HCT116 (cell line): ENCODE measurements around the gene SERPINE3. TPM values are rescaled to one million over a fixed set of nuclear protein-coding genes. Genes with fewer than 3 reads are reported as not detected.

Experiments
- ATAC-seq: fragments of 200-7000 bp; cut with Tn5 transposase; 2 replicates; pipeline ENCODE4 v1.9.1; 2020; ENCODE audit warnings: mild to moderate bottlenecking, moderate library complexity
- BruUV-seq: library from RNA; stranded (reverse); fragments of 400-500 nt; replicated peaks from 2 replicates; lab custom pipeline; 2021; lab: Mats Ljungman, UMichigan
- CTCF ChIA-PET: fragments of 300-600 bp; sonication (Branson Sonifier 250); formaldehyde crosslinking; loops from one replicate; lab custom pipeline; 2021; ENCODE audit warnings: antibody characterized with exemption; lab: Charles Lee
- POLR2A ChIA-PET: fragments of 300-600, 350-600 bp; sonication (Branson Sonifier 250); formaldehyde crosslinking; loops from one replicate; lab custom pipeline; 2021; ENCODE audit warnings: antibody characterized with exemption; lab: Charles Lee
- RAD21 ChIA-PET, 2 experiments: fragments of 300-600 bp; sonication (Branson Sonifier 250); formaldehyde crosslinking; loops; one replicate each; lab custom pipeline; 2023; ENCODE audit warnings: low total read pairs in 2 of 2; ENCODE audit not compliant: uncharacterized antibody in 2 of 2, unreplicated experiment in 2 of 2, low non-redundant PET in 1 of 2; lab: Charles Lee
- DNase-seq: peaks from one replicate; pipeline ENCODE4 v3.0.0-alpha.2; 2010; ENCODE audit warnings: low read depth, low spot score
- H2AFZ ChIP-seq: fragments of 200-600 bp; shearing (Covaris generic), sonication (generic); 2 replicates; pipeline ENCODE4 v1.6.1; 2017; ENCODE audit warnings: low read depth, mixed run types, mixed read lengths, antibody characterized with exemption, low read length; ENCODE audit not compliant: poor library complexity, severe bottlenecking
- H3K27ac ChIP-seq: 2 replicates; pipeline ENCODE4 v1.5.1; 2012; ENCODE audit warnings: low read depth, low read length
- H3K27me3 ChIP-seq: fragments of 200-600 bp; sonication (generic); 2 replicates; pipeline ENCODE4 v1.6.1; 2016; ENCODE audit warnings: mixed run types, low read length, mixed read lengths; ENCODE audit not compliant: insufficient read depth
- H3K36me3 ChIP-seq, 2 experiments: fragments of 200-500 bp in 1 of 2; fragments of 200-600 bp in 1 of 2; sonication (Bioruptor generic) in 1 of 2; sonication (generic) in 1 of 2; 2 replicates each; pipeline versions ENCODE4 v1.5.1 to v1.6.1; 2014 to 2016; ENCODE audit warnings: low read length in 2 of 2, inconsistent platforms in 1 of 2, mixed read lengths in 1 of 2, mixed run types in 1 of 2; ENCODE audit not compliant: insufficient read depth in 2 of 2, control insufficient read depth in 1 of 2
- H3K4me1 ChIP-seq, 2 experiments: fragments of 200-600 bp in 1 of 2; sonication (generic) in 1 of 2; 2 replicates each; pipeline versions ENCODE4 v1.5.1 to v1.6.1; 2012 to 2017; ENCODE audit warnings: low read length in 2 of 2, inconsistent platforms in 1 of 2, mild to moderate bottlenecking in 1 of 2, mixed read lengths in 1 of 2, mixed run types in 1 of 2, moderate library complexity in 1 of 2; ENCODE audit not compliant: insufficient read depth in 2 of 2, control insufficient read depth in 1 of 2
- H3K4me2 ChIP-seq: fragments of 200-600 bp; sonication (generic); 2 replicates; pipeline ENCODE4 v1.6.1; 2017; ENCODE audit warnings: mixed run types, low read length, mixed read lengths
- H3K4me3 ChIP-seq, 2 experiments: fragments of 200-600 bp in 1 of 2; sonication (generic) in 1 of 2; replicated peaks in 1 of 2; 2 replicates each; pipeline ENCODE4 v1.5.1; 2011 to 2016; ENCODE audit warnings: low read length in 2 of 2, control low read depth in 1 of 2, low read depth in 1 of 2, mild to moderate bottlenecking in 1 of 2, mixed read lengths in 1 of 2, mixed run types in 1 of 2
- H3K79me2 ChIP-seq: fragments of 200-600 bp; sonication (generic); 2 replicates; pipeline ENCODE4 v1.6.1; 2017; ENCODE audit warnings: mild to moderate bottlenecking, mixed run types, low read length, moderate library complexity, mixed read lengths; ENCODE audit not compliant: insufficient read depth
- H3K9ac ChIP-seq: fragments of 200-600 bp; sonication (generic); 2 replicates; pipeline ENCODE4 v1.6.1; 2016; ENCODE audit warnings: low read length, mixed read lengths
- H3K9me2 ChIP-seq: fragments of 200-600 bp; sonication (generic), shearing (Covaris generic); 2 replicates; pipeline ENCODE4 v1.6.1; 2017; ENCODE audit warnings: mixed run types, mild to moderate bottlenecking, moderate library complexity; ENCODE audit not compliant: insufficient read depth
- H3K9me3 ChIP-seq, 2 experiments: fragments of 200-500 bp in 1 of 2; fragments of 200-600 bp in 1 of 2; sonication (Bioruptor generic) in 1 of 2; sonication (generic) in 1 of 2; 2 replicates each; pipeline ENCODE4 v1.6.1; 2014 to 2017; ENCODE audit warnings: low read length in 2 of 2, mixed read lengths in 2 of 2, inconsistent platforms in 1 of 2, low read depth in 1 of 2, mild to moderate bottlenecking in 1 of 2, mixed run types in 1 of 2, moderate library complexity in 1 of 2; ENCODE audit not compliant: control insufficient read depth in 1 of 2, insufficient read depth in 1 of 2
- H4K20me1 ChIP-seq: fragments of 200-600 bp; sonication (generic), shearing (Covaris generic); 2 replicates; pipeline ENCODE4 v1.6.1; 2017; ENCODE audit warnings: mixed run types, mild to moderate bottlenecking, moderate library complexity; ENCODE audit not compliant: insufficient read depth
- ATF3 ChIP-seq: IDR thresholded peaks from 2 replicates; pipeline ENCODE4 v1.6.1; 2012
- CBX3 ChIP-seq: IDR thresholded peaks from 2 replicates; pipeline ENCODE4 v1.6.1; 2012; ENCODE audit warnings: low read depth
- CTCF ChIP-seq, 3 experiments: fragments of 200-600 bp in 1 of 3; sonication (generic) in 1 of 3; IDR thresholded peaks in 2 of 3; conservative IDR thresholded peaks in 1 of 3; 2 replicates each; pipeline ENCODE4 v1.5.1; 2012 to 2017; ENCODE audit warnings: low read depth in 2 of 3, low read length in 2 of 3, antibody characterized with exemption in 1 of 3, borderline replicate concordance in 1 of 3, control low read depth in 1 of 3, mild to moderate bottlenecking in 1 of 3, mixed read lengths in 1 of 3, mixed run types in 1 of 3, moderate library complexity in 1 of 3; ENCODE audit not compliant: insufficient read depth in 1 of 3
- ELF1 ChIP-seq: IDR thresholded peaks from 2 replicates; pipeline ENCODE4 v1.6.1; 2012; ENCODE audit warnings: low read depth, borderline replicate concordance
- MAX ChIP-seq: IDR thresholded peaks from 2 replicates; pipeline ENCODE4 v1.6.1; 2012
- POLR2A ChIP-seq: IDR thresholded peaks from 2 replicates; pipeline ENCODE4 v1.7.0; 2011; ENCODE audit warnings: borderline replicate concordance; ENCODE audit not compliant: insufficient read depth, insufficient read length; ENCODE audit errors: extremely low read depth
- RAD21 ChIP-seq: IDR thresholded peaks from 2 replicates; pipeline ENCODE4 v1.6.1; 2012; ENCODE audit warnings: low read depth, mild to moderate bottlenecking
- SIN3A ChIP-seq: IDR thresholded peaks from 2 replicates; pipeline ENCODE4 v1.6.1; 2012; ENCODE audit warnings: low read depth
- intact Hi-C: fragments of 100-400 bp; cut with micrococcal nuclease; formaldehyde crosslinking; loops from 2 replicates; pipeline ENCODE4 v1.10.0; 2022
- total RNA-seq: library from RNA; stranded (reverse); gene quantifications from one replicate; pipeline ENCODE4 v1.2.1, GENCODE V29; 2021; ENCODE audit not compliant: unreplicated experiment

SERPINE3 gene
- total RNA-seq, 1 experiment from 2014 or later = not detected

- ChIA-PET CTCF (no interaction called here), POLR2A (no interaction called here), RAD21 (no interaction called here)
- Histone ChIP-seq H3K36me3 (no peaks in the 10 kb centered on the region), H3K9me3 (no peaks in the 10 kb centered on the region), H3K9ac (no peak overlapping the region), H3K27ac (no peak overlapping the region), H3K27me3 (no peaks in the 10 kb centered on the region), H4K20me1 (no peaks in the 10 kb centered on the region), H3K4me1 (no peaks in the 10 kb centered on the region), H2AFZ (no peak overlapping the region), H3K79me2 (no peaks in the 10 kb centered on the region), H3K9me2 (no peaks in the 10 kb centered on the region), H3K4me2 (no peak overlapping the region), H3K4me3 (no peak overlapping the region)
- intact Hi-C loops = no loop called here
- ATAC-seq (no peak), DNase-seq (no peak)
- TF ChIP-seq ELF1 (no peak), CTCF (IDR thresholded peaks at IDR 0.05 in 2 of 3, conservative IDR thresholded peaks at IDR 0.05 in 1 of 3; ENCODE audit: borderline replicate concordance in 1 of 3, insufficient read depth in 1 of 3, low read depth in 2 of 3, low read length in 2 of 3) (no peak), CBX3 (no peak)
- BruUV-seq = no TSS peak
Measured at GRCh38 chr13:51318015-51318414, 21.5 kb upstream of the SERPINE3 start.

DNA sequence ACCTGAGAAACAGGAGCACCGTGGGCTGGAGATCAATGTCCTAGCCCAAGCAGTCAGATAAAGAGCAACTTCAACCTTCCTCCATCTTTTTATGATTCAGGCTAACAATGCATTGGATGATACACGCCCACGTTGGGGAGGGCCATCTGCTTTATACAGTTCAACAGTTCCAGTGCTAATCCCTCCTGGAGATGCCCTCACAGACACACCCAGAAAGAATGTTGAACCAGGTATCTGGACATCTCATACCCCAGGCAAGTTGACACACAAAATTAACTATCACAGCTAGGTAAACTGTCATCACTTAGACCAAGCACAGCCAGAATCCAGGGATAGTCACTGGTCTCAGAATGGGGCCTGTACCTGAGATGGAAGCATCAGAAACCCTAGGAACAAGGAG is 20.6 kb upstream of the SERPINE3 start:
- ATAC-seq (no peak), DNase-seq (no peak)
- Histone ChIP-seq H3K36me3 (no peaks in the 10 kb centered on the region), H3K27me3 (no peaks in the 10 kb centered on the region), H3K9me3 (no peaks in the 10 kb centered on the region), H3K4me1 (no peaks in the 10 kb centered on the region), H3K27ac (no peak overlapping the region), H3K4me2 (no peak overlapping the region), H2AFZ (no peak overlapping the region), H3K4me3 (no peak overlapping the region), H3K79me2 (no peaks in the 10 kb centered on the region), H3K9me2 (no peaks in the 10 kb centered on the region), H4K20me1 (no peaks in the 10 kb centered on the region), H3K9ac (no peak overlapping the region)
- ChIA-PET CTCF (no interaction called here), RAD21 (no interaction called here), POLR2A (no interaction called here)
- intact Hi-C loops = no loop called here
- BruUV-seq = no TSS peak
- no peak for TF ChIP-seq SIN3A
- no peak for TF ChIP-seq CTCF (IDR thresholded peaks at IDR 0.05 in 2 of 3, conservative IDR thresholded peaks at IDR 0.05 in 1 of 3; ENCODE audit: borderline replicate concordance in 1 of 3, insufficient read depth in 1 of 3, low read depth in 2 of 3, low read length in 2 of 3)
- no peak for TF ChIP-seq ATF3
- TF ChIP-seq MAX = no peak
- TF ChIP-seq POLR2A = no peak
- no peak for TF ChIP-seq RAD21
- TF ChIP-seq ELF1 = no peak
